ENCODE data around the gene TCERG1L.

The TCERG1L gene

DNA sequence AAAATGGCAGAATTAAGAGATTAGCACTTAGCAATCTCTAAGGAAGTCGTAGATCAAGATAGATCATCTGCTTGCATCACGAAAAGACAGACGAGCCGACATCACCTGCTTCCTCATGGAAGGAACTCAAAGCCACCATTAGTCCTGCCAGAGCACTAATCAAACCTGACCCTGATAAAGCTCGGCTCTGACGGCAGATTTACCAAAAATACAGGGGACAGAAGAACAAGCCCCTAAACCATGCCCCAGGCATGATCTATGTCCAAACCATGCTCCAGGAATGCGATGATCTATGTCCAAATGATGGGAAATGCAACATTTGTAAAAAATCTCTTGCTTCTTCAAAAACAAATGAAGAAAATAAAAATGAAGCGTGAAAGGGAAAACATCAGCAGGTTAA is 182.8 kb downstream of the TCERG1L start:
- intact Hi-C loops (cut with DNase I): no loop called here
- DNase-seq: no peak

DNA sequence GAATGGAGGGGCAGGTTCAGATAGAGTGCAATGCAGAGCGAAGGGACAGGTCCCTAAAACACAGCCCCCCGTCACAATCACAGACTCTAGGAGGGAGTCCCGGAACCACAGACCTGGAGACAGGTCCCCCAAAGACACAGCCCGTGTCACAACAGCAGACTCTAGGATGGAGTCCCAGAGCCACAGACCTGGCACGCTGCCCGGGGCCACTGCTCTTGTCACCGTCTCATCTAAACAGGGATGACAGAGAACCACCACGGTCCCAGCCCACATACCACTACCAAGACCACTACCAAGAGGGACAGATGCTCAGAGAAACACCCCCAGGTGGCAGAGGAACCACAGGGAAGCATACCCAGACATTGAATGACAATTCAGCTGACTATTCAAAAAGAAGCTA is 183.9 kb downstream of the TCERG1L start:
- intact Hi-C loops (cut with DNase I): no loop called here
- no peak for DNase-seq

DNA sequence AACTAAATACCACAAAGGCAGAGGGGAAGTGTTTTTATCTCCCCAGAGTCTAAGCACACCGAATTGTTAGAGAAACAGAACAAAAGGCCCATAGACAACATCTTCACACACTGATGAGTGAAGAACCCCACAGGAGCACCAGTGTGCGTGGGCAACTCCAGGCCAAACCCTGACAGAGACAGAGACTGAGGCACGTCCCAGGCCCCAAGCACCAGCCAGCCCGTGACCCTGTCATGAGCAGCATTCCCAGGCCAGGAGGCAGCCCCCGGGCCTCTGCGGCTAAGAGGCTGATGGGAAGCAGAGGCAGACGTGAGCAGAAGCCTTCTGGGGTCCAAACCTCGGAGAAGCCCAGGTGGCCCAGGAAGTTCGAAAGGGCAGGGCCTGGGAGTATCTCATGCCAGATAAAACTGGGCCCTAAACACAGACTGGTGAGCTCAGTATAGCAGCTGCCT is 184.4 kb downstream of the TCERG1L start:
- no peak for DNase-seq
- intact Hi-C loops (cut with DNase I): no loop called here

DNA sequence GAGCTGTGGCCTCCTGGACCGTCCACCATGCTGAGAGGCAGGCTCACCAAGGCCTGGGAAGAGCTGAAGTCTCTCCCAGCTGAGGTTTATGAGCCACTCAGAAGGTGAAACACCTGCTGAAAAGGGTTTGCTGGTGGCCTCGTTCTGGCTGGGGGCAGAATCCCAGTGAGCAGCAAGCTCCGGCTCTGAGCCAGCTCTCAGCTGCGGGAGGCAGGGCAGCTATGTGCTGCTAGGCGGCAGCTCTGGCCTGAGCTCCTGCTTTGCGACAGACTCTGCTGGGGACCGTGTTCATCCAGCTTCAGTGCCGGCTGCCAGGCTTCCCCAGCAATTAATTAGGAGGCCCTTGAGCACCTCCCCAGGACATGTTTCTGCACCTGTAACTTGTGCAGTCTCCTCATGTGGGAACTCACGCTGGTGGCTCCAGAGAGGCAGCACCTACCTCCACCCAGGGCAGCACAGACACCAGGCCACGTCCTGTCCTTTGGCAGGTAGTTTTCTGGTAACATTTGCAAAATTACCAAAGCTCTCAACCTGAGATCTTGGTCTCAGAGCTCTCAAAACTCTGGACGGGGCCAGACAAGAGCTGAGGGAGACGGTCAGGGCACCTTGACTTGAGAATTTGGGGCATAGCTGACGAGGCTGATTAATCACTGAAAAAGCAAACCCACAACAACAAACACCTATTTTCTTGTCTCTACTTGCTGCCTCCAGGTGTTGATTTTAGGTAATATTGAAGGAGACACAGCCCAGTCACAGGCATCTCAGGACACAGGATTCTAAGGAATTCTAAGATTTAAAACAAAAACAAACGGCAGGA is 185.0 kb downstream of the TCERG1L start:
- intact Hi-C loops (cut with DNase I): no loop called here
- DNase-seq: peak in 28 of 42 donors; percentile 7 to 63 (median 30)

DNA sequence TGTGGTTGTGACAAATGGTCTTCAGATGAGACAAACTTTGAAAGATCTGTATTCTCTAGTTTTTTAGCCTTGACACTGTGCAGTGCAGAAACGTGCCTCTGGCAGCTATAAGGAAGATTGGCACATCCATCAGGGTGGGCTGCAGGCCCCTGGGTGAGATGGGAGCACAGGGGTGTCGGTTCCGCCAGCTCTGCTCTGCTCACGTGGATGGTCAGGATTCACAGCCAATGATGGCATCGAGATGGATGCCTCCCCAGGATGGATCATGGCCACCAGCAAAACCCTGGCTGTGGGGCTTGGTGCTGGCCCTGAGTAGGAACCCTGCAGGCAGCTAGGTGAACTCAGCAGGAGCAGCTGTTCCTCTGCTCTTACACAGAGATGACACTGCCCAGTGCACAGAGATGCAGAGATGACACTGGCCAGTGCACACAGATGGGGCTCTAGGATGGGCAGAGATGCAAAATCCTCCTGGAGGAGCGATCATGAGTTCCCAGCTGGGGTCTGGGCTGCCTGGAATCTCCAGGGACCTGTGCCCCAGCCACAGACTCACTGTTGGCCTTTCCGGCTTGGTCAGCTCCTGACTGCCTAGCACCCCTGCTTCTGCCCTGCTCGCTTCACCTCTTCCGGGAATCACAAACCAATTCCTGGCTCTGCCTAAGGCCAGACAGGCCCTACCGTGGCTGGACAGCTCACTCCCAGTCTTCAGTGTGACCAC is 185.9 kb downstream of the TCERG1L start:
- intact Hi-C loops (cut with DNase I): no loop called here
- DNase-seq: no peak

DNA sequence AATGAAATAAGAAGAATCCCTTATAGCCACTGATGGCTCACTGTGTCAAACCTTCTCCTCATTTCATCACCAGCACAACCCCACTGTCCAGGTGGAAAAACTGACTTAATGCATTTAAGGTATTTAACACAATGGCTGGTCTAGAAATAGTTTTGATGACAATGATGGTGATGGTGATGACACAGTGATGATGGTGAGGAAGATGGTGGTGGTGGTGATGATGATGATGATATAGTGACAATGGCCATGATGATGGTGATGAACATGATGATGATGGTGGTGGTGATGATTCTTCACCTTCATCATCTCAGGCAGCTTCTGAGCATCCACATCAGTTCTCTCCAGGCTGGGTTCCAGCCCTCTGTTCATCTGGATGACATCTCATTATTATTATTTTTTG is 186.6 kb downstream of the TCERG1L start:
- intact Hi-C loops (cut with DNase I): no loop called here
- DNase-seq: no peak

DNA sequence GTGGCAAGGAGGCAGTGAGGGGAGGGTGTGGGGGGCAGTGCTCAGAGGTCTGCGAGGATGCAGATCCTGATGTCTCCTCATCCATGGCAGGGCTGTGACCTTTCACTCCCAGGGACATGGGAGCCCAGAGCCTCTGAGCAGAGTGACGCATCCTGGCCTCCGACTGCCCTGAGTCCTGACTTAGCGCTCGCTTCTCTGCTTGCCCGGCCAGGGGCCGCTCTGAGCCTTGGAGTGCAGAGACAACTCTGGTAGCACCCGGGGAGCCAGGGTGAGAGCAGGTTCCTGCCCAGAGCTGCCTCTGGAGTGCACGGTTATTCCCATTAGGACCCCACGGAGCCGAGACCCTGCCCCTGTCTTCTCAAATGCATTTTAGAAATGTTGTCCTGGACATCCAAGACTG is 188.0 kb downstream of the TCERG1L start:
- intact Hi-C loops (cut with DNase I): no loop called here
- no peak for DNase-seq

DNA sequence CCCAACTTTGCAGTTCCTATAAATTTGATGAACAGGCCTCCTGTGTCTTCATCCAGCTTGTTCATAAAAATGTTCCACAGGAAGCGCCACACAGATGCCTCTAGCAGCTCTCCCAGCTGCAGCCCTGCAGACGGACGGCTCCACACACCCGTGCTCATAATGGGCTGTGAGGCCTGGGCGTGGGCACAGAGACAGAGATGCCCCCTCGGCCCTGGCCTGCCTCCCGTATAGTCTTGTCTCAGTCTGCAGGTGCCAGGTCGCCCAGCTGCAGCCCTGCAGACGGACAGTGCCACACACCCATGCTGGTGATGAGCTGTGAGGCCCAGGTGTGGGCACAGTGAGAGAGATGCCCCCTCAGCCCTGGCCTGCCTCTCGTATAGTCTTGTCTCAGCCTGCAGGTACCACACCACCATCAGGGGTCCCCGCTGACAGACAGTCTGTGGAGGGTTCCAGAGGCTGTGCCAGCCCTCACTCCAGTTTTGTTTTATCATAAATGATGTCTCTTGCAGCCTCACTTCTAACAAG is 189.9 kb downstream of the TCERG1L start:
- intact Hi-C loops (cut with DNase I): no loop called here
- no peak for DNase-seq

DNA sequence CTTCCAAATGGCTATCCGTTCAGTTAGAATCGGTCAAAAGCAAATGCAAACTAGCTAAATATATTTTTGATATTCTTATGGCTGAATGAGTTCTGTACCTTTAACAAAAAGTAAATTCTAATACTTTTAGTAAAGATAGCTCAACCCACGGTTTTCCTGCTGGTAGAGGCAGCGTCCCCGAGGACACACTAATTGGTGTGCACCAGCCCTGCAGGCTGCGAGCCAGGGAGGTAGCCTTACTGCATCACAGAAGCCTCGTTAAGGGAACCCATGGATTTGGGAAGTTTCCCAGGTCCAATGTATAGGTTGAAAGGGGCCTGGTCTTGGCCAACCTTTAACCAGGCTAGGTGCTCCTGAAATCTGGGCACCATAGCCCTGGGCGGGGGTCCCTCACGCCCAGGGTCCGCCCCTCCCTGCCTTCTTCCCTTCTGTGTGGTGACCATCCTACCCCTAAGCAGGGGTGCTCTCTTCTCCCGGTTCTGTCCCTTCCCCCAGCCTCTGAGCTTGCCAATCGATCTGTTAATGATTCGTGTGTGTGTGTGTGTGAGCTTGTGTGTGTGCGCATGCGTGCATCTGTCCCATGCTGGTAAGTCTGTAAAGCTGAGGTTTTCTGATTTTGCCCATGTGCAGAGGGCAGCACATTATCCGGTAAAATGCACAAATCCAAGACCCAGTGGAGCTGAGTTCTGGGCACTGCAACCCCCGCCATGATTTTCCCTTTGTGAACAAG is 191.7 kb downstream of the TCERG1L start:
- no peak for DNase-seq
- intact Hi-C loops (cut with DNase I): no loop called here

DNA sequence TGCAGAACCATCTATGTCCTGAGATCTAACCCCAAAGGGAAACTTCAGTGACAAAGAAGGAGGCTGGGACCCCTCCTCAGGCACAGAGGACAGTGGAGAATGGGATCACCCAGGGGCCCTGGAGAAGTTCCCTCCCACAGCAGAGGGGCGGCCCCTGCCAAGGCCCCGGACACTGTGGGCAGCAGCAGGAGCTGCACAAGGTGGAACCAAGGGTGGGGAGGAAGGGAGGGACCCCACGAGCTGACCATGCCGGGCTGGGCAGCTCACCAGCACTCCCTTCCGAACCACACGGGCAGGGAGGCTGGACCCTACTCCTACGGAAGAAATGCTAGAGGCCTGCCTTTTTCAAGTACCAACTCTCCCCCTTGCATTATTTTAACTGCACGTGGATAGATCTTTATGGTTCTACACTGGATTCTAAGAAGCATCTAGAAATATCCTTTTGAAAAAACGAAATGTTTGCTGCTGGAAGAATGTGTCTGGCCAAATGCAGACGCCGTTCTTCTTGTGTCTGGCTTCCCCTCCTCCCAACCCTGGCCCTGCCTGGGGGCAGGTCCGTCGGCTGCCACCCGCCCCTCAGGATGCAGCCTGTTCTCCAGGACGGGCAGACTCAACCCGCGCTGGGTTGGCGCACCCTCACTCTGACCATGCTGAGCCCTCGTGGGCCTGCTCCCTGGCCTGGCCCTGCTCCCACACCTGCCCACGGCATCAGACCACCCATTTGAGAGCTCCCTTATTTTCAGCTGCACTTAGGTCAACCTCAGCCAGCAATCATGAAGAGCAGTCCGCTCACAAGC is 193.9 kb downstream of the TCERG1L start:
- no peak for DNase-seq
- intact Hi-C loops (cut with DNase I): no loop called here

DNA sequence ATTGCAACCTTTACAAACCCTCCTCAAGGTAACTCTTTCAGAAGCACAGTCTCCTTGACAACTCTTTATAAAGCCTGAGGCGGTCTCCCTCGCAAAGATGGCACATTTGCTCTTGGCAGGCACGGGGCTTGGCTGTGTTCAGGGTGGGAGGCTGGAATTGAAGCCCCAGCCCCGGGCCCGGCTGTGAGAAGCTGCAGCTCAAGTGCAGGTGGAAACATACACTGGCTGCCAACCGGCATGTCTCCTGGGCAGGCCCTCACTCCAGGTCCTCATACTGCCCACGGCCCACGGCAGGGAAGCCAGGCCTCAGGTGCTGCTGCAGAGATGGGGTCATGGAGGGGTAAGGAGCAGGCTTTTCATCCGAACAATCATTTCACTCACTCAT is 194.5 kb downstream of the TCERG1L start:
- intact Hi-C loops (cut with DNase I): no loop called here
- no peak for DNase-seq

DNA sequence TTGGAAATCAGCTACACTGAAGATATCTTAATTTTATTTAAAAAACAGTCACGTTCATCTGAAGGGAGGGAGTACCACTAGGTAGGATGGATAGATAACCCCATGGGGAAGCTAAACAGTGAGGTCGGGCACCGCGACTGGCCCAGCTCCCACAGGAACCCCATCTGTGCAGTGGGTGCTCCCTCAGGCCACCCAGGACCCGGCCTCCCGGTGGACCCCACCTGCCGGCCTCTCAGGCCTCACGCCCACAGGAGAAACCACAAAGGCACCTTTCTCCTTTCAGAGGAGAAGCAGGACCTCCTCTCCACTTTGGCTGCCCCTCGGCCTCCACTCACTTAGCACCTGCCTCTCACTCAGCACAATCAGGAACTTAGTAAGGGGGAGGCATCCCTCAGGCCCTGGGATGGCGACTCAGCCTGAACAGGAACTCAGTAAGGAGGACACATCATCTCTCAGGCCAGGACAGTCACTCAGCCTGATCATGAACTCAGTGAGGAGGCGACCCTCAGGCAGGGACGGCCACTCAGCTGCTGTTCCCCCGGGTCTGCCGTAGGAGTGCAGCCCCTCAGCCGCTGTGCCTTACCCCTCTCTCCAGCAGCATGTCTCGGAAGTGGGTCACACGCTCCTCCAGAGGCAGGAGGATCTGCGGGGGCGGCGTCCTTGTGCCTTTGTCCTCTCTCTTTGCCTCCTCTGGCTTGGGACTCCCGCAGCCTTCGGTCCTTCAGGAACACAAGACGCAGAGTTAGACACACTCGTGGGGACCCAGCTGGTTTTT is 195.1 kb downstream of the TCERG1L start:
- no peak for DNase-seq
- intact Hi-C loops (cut with DNase I): no loop called here

DNA sequence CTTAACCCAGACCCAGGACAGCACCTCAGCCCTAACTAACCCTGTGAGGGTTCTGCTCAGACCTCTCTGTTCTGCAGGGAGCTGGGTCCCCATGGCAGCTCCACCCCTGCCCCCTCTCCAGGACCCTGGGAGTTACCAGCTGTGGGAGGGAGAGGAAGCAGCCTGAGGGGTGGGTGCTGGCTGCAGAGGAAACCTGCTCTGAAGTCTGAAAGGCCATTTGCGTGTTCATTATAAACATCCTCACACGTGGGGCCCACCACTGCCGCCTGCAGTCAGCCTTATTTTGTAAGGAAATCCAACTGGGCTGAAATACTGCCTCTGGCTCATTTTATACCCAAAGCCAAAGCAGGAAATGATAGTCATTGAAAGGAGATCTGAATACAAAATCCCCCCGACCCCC is 195.7 kb downstream of the TCERG1L start:
- DNase-seq: no peak
- intact Hi-C loops (cut with DNase I): no loop called here

DNA sequence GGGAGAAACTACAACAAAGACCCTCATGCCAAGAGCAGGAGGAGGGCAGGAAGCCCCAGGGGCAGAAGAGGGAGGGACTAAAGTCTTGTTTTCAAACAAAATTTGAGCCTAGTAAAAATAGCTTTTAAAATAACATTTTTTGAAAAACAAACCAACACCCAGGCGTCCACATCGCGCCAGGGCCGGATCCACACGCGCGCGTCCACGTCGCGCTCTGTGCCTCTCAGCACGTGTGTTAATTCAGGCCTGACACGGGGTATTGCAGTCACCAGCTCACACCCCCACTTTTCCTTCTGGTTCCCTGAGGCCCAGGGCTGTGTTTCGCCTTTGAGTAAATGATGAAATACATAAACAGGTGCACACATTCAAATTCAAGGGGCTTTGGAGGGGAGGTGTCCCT is 196.2 kb downstream of the TCERG1L start:
- DNase-seq: no peak
- intact Hi-C loops (cut with DNase I): no loop called here

DNA sequence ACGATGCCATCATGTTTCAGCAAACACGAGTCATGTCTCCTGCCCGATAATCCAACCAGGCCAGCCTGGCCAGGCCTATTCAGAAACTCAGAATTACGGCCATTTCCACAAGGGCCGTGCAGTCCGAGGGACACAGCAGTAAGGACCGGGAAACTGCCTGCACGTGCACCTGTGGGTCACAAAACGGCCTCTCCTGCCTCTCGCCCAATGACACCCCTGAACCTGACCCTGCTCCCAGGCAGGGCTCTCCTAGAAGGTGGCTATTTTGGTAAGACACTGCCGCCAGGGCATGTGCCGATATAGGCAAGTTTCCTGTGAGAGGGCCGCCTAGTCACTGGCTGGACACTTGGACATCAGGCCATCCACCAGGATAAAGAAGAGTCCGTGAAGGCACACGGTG is 196.7 kb downstream of the TCERG1L start:
- DNase-seq: no peak
- intact Hi-C loops (cut with DNase I): no loop called here

DNA sequence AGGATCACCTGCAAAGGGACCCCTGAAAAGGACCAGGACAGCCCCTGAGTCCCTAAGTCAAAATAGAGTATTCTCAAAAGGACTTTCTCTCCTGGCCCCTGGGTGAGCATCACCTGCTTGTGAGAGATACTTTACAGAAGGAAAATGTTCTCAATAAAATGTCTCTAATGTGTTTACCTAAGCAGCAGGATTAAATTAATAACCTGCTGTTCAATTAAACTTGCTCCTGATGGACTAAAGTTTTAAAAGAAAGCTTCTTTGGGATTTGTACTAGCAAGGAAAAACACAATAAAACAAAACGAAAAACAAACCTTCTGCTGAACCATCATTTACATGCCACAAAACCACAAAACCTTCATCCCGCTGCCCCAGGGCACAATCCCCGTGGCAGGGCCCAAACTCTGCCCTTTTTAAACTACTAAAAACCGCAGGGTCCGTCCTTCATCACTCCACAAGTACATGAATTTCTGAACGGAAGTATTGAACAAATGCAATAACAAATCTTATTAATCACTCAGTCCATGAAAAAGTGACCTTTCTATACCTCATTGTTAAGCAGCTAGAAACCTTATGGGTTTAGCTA is 197.7 kb downstream of the TCERG1L start:
- intact Hi-C loops (cut with DNase I): no loop called here
- DNase-seq: no peak

DNA sequence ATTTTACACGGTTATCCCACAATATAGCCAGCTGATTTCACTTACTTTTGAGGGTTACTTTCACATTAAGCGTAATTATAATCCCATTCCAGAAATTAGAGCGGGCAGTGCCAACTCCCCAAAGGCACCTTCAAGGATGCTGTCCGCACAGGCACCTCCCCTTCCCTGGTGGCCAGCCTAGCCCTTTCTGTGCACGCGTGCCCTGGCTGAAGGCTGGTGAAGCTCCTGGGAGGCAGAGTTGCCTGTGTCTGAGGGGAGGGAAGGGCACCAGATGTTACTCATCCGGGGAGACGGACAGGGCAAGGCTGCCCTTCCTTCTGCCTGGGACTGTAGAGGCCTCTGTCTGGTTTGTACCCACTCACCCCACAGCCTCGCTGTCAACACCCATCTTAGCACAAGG is 198.4 kb downstream of the TCERG1L start:
- no peak for DNase-seq
- intact Hi-C loops (cut with DNase I): no loop called here

DNA sequence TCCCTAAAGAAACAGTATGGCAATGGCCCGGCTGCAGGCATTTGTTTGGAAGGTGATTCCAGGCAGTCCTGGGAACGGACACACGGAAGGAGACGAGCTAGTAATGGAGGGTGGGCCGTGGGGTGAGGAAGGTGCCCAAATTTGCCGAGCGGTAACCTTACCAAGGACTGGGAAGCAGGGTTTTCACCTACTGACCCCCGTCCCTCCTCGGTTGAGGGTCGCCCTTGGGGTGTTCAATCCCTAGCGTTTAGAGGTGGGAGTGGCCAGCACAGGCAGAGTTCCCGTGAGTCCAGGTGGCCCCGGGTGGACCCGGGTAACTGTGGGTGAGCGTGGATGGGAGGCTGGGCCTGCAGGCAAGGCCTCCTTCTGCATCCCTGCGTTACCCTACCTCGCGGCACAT is 198.8 kb downstream of the TCERG1L start:
- intact Hi-C loops (cut with DNase I): no loop called here
- no peak for DNase-seq
